OCI-LY7 (cell line): ENCODE results near the gene SCARB1.

Source experiments
- CTCF ChIP-seq: fragments of 200-600 bp; sonication (generic); conservative IDR thresholded peaks from 2 replicates; pipeline ENCODE4 v1.5.1; 2014; ENCODE audit warnings: mild to moderate bottlenecking, antibody characterized with exemption, low read length, moderate library complexity, mixed read lengths
- EZH2phosphoT487 ChIP-seq: fragments of 200-600 bp; sonication (generic); IDR thresholded peaks from 2 replicates; pipeline ENCODE4 v1.6.1; 2018; ENCODE audit warnings: low read depth, borderline replicate concordance, mild to moderate bottlenecking, mixed run types, antibody characterized with exemption, low read length, moderate library complexity, mixed read lengths

DNA sequence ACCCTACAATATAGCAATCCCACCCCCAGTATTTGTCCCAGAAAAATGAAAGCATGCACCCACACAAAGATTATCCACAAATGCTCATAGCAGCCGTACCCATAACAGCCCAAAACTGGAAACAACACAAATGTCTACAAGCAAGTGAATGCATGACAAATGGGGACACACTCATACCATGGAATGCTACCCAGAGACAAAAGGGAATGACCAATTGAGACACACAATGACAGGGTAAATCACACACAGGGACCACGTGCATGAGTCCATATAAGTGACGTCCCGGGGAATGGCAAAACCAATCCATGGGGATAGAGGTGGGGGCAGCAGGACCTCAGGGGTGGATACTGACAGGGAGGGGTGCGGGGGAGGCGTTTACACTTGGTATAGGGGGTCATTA lies 33.4 kb downstream of the SCARB1 start:
- TF ChIP-seq CTCF (no peak), EZH2phosphoT487 (no peak)
